ENCODE measurements around the gene SEPTIN8.

Gene SEPTIN8

GRCh38 chr5:132817011-132817410, 40.0 kb upstream of the SEPTIN8 start:
- Histone ChIP-seq H3K4me2 (ENCODE audit: low read length) (no peak overlapping the region), H3K27ac (ENCODE audit: low read length) (no peak overlapping the region)

GRCh38 chr5:132816554-132816953, 39.5 kb upstream of the SEPTIN8 start:
- no peaks in the 10 kb centered on the region for H3K79me2 ChIP-seq (ENCODE audit: low read length)
- no peak overlapping the region for H3K4me2 ChIP-seq (ENCODE audit: low read length)
- no peak overlapping the region for H3K4me3 ChIP-seq (ENCODE audit: low read length)
- H3K27me3 ChIP-seq (ENCODE audit: low read depth, low read length) = 0 out of 2 replicates have a peak, but pooled peaks cover 4% of the 10 kb centered on the region
- TF ChIP-seq EZH2phosphoT487 (IDR thresholded peaks at IDR 0.05; ENCODE audit: low read depth) = no peak
- no peak for TF ChIP-seq CTCF (IDR thresholded peaks at IDR 0.05; ENCODE audit: low read depth, low read length)
- no peaks in the 10 kb centered on the region for H4K20me1 ChIP-seq (ENCODE audit: insufficient read depth, low read length)
- H2AFZ ChIP-seq (ENCODE audit: low read depth, low read length) = no peak overlapping the region
- H3K9ac ChIP-seq (ENCODE audit: low read length) = no peak overlapping the region
- H3K27ac ChIP-seq (ENCODE audit: low read length) = no peak overlapping the region
- H3K9me3 ChIP-seq (ENCODE audit: insufficient read depth, low read length) = no peaks in the 10 kb centered on the region
- 0 out of 2 replicates have a peak, but pooled peaks cover 6% of the 10 kb centered on the region for H3K4me1 ChIP-seq (ENCODE audit: low read length)
- no peaks in the 10 kb centered on the region for H3K36me3 ChIP-seq (replicated peaks; ENCODE audit: low read depth, low read length)

More at GRCh38 chr5:132817011-132817410, 40.0 kb upstream of the SEPTIN8 start:
- Histone ChIP-seq H3K27me3 (ENCODE audit: low read depth, low read length) (0 out of 2 replicates have a peak, but pooled peaks cover 4% of the 10 kb centered on the region), H3K9ac (ENCODE audit: low read length) (no peak overlapping the region), H3K4me3 (ENCODE audit: low read length) (no peak overlapping the region), H3K4me1 (ENCODE audit: low read length) (0 out of 2 replicates have a peak, but pooled peaks cover 6% of the 10 kb centered on the region), H3K79me2 (ENCODE audit: low read length) (no peaks in the 10 kb centered on the region), H3K36me3 (replicated peaks; ENCODE audit: low read depth, low read length) (no peaks in the 10 kb centered on the region), H4K20me1 (ENCODE audit: insufficient read depth, low read length) (no peaks in the 10 kb centered on the region), H2AFZ (ENCODE audit: low read depth, low read length) (no peak overlapping the region), H3K9me3 (ENCODE audit: insufficient read depth, low read length) (no peaks in the 10 kb centered on the region)
- TF ChIP-seq CTCF (IDR thresholded peaks at IDR 0.05; ENCODE audit: low read depth, low read length) (no peak), EZH2phosphoT487 (IDR thresholded peaks at IDR 0.05; ENCODE audit: low read depth) (no peak)

- TF ChIP-seq CTCF (IDR thresholded peaks at IDR 0.05; ENCODE audit: low read depth, low read length) (no peak), EZH2phosphoT487 (IDR thresholded peaks at IDR 0.05; ENCODE audit: low read depth) (no peak)
- H4K20me1 ChIP-seq (ENCODE audit: insufficient read depth, low read length) = no peaks in the 10 kb centered on the region
- H3K27ac ChIP-seq (ENCODE audit: low read length) = no peak overlapping the region
- H3K4me1 ChIP-seq (ENCODE audit: low read length) = 0 out of 2 replicates have a peak, but pooled peaks cover 6% of the 10 kb centered on the region
- H3K27me3 ChIP-seq (ENCODE audit: low read depth, low read length) = 0 out of 2 replicates have a peak, but pooled peaks cover 4% of the 10 kb centered on the region
- H3K36me3 ChIP-seq (replicated peaks; ENCODE audit: low read depth, low read length) = no peaks in the 10 kb centered on the region
- H3K79me2 ChIP-seq (ENCODE audit: low read length) = no peaks in the 10 kb centered on the region
- no peak overlapping the region for H3K4me2 ChIP-seq (ENCODE audit: low read length)
- no peak overlapping the region for H3K9ac ChIP-seq (ENCODE audit: low read length)
- H3K9me3 ChIP-seq (ENCODE audit: insufficient read depth, low read length) = no peaks in the 10 kb centered on the region
- H3K4me3 ChIP-seq (ENCODE audit: low read length) = no peak overlapping the region
- H2AFZ ChIP-seq (ENCODE audit: low read depth, low read length) = no peak overlapping the region
Measured at GRCh38 chr5:132816083-132816482, 39.0 kb upstream of the SEPTIN8 start.

- Histone ChIP-seq H3K36me3 (replicated peaks; ENCODE audit: low read depth, low read length) (no peaks in the 10 kb centered on the region), H3K9me3 (ENCODE audit: insufficient read depth, low read length) (no peaks in the 10 kb centered on the region), H3K4me3 (ENCODE audit: low read length) (no peak overlapping the region), H3K27me3 (ENCODE audit: low read depth, low read length) (0 out of 2 replicates have a peak, but pooled peaks cover 4% of the 10 kb centered on the region), H3K9ac (ENCODE audit: low read length) (no peak overlapping the region), H4K20me1 (ENCODE audit: insufficient read depth, low read length) (no peaks in the 10 kb centered on the region), H3K79me2 (ENCODE audit: low read length) (no peaks in the 10 kb centered on the region), H2AFZ (ENCODE audit: low read depth, low read length) (no peak overlapping the region), H3K4me2 (ENCODE audit: low read length) (no peak overlapping the region), H3K4me1 (ENCODE audit: low read length) (0 out of 2 replicates have a peak, but pooled peaks cover 6% of the 10 kb centered on the region), H3K27ac (ENCODE audit: low read length) (no peak overlapping the region)
- no peak for TF ChIP-seq EZH2phosphoT487 (IDR thresholded peaks at IDR 0.05; ENCODE audit: low read depth)
- no peak for TF ChIP-seq CTCF (IDR thresholded peaks at IDR 0.05; ENCODE audit: low read depth, low read length)
Measured at GRCh38 chr5:132815454-132815853, 38.4 kb upstream of the SEPTIN8 start.
